ENCODE results near the gene ARID1B.

- TF ChIP-seq CTCF (IDR thresholded peaks at IDR 0.05) (no peak), POLR2A (IDR thresholded peaks at IDR 0.05) (no peak), EP300 (IDR thresholded peaks at IDR 0.05; ENCODE audit: low read depth) (no peak)
Observed at GRCh38 chr6:157089851-157090250, 312.7 kb downstream of the ARID1B start.

All from transverse colon (tissue), 3 donors.